Sigmoid colon (tissue), 4 donors: ENCODE data around the gene IDE.

Experiments
- CTCF ChIP-seq, 4 experiments: fragments of 450-650 bp in 3 of 4; fragments of 200-600 bp in 1 of 4; IDR thresholded peaks; one replicate each; pipeline ENCODE4 v1.5.1; 2016 to 2019; ENCODE audit warnings: antibody characterized with exemption in 4 of 4, mild to moderate bottlenecking in 3 of 4, moderate library complexity in 2 of 4
- POLR2A ChIP-seq, 2 donors: fragments of 450-650 bp; IDR thresholded peaks; one replicate each; pipeline ENCODE4 v1.6.1; 2016; ENCODE audit warnings: antibody characterized with exemption in 2 of 2, mild to moderate bottlenecking in 2 of 2, moderate library complexity in 2 of 2
- POLR2AphosphoS5 ChIP-seq, 4 donors: sonication (generic); formaldehyde crosslinking; IDR thresholded peaks; one replicate each; pipeline ENCODE4 v1.6.1; 2017; ENCODE audit warnings: antibody characterized with exemption in 4 of 4

- TF ChIP-seq CTCF (IDR thresholded peaks at IDR 0.05), result no peak
- TF ChIP-seq POLR2AphosphoS5 (IDR thresholded peaks at IDR 0.05), result no peak
- no peak for TF ChIP-seq POLR2A (IDR thresholded peaks at IDR 0.05)
These were observed 21.6 kb upstream of the IDE start for GRCh38 chr10:92595505-92595904.
